ENCODE results near the gene CAMP. TPM values are rescaled to one million over a fixed set of nuclear protein-coding genes. Genes with fewer than 3 reads are reported as not detected.

Gene CAMP
- total and polyA plus RNA-seq, 7 donors: 1.1 to 1.2 TPM; not detected in 5

- Histone ChIP-seq H3K36me3 (no peaks in the 10 kb centered on the region), H3K27me3 (no peaks in the 10 kb centered on the region), H3K4me3 (no peak overlapping the region), H3K4me1 (no peaks in the 10 kb centered on the region), H3K27ac (no peak overlapping the region), H3K9me3 (no peaks in the 10 kb centered on the region)
- 58 to 76% methylated on average over 3 of the region's 3 CpGs for WGBS, 2 donors
- TF ChIP-seq, protein P1, sequence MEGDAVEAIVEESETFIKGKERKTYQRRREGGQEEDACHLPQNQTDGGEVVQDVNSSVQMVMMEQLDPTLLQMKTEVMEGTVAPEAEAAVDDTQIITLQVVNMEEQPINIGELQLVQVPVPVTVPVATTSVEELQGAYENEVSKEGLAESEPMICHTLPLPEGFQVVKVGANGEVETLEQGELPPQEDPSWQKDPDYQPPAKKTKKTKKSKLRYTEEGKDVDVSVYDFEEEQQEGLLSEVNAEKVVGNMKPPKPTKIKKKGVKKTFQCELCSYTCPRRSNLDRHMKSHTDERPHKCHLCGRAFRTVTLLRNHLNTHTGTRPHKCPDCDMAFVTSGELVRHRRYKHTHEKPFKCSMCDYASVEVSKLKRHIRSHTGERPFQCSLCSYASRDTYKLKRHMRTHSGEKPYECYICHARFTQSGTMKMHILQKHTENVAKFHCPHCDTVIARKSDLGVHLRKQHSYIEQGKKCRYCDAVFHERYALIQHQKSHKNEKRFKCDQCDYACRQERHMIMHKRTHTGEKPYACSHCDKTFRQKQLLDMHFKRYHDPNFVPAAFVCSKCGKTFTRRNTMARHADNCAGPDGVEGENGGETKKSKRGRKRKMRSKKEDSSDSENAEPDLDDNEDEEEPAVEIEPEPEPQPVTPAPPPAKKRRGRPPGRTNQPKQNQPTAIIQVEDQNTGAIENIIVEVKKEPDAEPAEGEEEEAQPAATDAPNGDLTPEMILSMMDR (IDR thresholded peaks at IDR 0.05): no peak
- no peak for TF ChIP-seq POLR2A (IDR thresholded peaks at IDR 0.05)
- no peak for TF ChIP-seq EP300 (IDR thresholded peaks at IDR 0.05)
- TF ChIP-seq POLR2AphosphoS5 (IDR thresholded peaks at IDR 0.05): no peak
- DNase-seq: no peak
- intact Hi-C loops (cut with DNase I): no loop called here
These were observed 2.3 kb downstream of the CAMP start for GRCh38 chr3:48225587-48225986.

DNA sequence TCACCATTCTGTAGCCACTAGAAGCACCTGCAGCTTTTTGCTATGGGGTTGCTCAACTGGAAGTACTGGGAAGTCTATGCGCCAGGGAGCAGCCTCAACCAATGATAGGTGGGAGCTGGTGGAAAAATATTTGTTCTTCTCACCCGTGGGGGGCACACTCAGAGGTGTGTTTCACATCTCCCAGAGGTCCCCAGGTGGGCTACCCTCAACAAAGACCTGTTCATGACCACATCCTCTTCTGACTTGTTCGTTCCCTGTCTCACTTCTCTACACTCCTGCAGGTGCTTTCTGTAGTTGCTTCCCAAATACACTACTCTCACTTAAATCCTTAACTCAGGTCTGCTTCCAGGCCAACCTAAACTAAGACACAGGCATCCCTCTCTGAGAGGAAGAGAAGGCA lies 3.6 kb downstream of the CAMP start:
- intact Hi-C loops (cut with DNase I): no loop called here
- Histone ChIP-seq H3K4me3 (no peak overlapping the region), H3K4me1 (no peaks in the 10 kb centered on the region), H3K36me3 (no peaks in the 10 kb centered on the region), H3K27me3 (no peaks in the 10 kb centered on the region), H3K27ac (no peak overlapping the region), H3K9me3 (no peaks in the 10 kb centered on the region)
- no peak for DNase-seq
- WGBS, 2 donors: 19 to 43% methylated on average over 3 of the region's 3 CpGs
- TF ChIP-seq, protein P1 (IDR thresholded peaks at IDR 0.05): no peak
- TF ChIP-seq EP300 (IDR thresholded peaks at IDR 0.05) (no peak), POLR2AphosphoS5 (IDR thresholded peaks at IDR 0.05) (no peak), POLR2A (IDR thresholded peaks at IDR 0.05) (no peak)

GRCh38 chr3:48232232-48232631 lies 8.9 kb downstream of the CAMP start:
- Histone ChIP-seq H3K27me3 (no peaks in the 10 kb centered on the region), H3K36me3 (no peaks in the 10 kb centered on the region), H3K4me3 (no peak overlapping the region), H3K27ac (peak overlapping the region in 2 of 4 donors; percentile 0 to 51), H3K9me3 (no peaks in the 10 kb centered on the region), H3K4me1 (peaks cover 0 to 8% (median 5%) of the 10 kb centered on the region in 4 donors)
- 27 to 70% methylated on average over 4 of the region's 4 CpGs for WGBS, 2 donors
- TF ChIP-seq POLR2AphosphoS5 (IDR thresholded peaks at IDR 0.05) (peak in 1 of 4 donors; percentile 52), EP300 (IDR thresholded peaks at IDR 0.05) (no peak)
- DNase-seq: no peak
- intact Hi-C loops (cut with DNase I): loop anchor here (5.0 kb wide), 1 partner anchor 205 kb away; no protein-coding TSS in a partner anchor

GRCh38 chr3:48232734-48233133 lies 9.4 kb downstream of the CAMP start:
- Histone ChIP-seq H3K36me3 (no peaks in the 10 kb centered on the region), H3K4me1 (peaks cover 0 to 8% (median 5%) of the 10 kb centered on the region in 4 donors), H3K27me3 (no peaks in the 10 kb centered on the region), H3K27ac (peak overlapping the region in 2 of 4 donors; percentile 0 to 51), H3K9me3 (no peaks in the 10 kb centered on the region), H3K4me3 (no peak overlapping the region)
- TF ChIP-seq POLR2AphosphoS5 (IDR thresholded peaks at IDR 0.05) (no peak), POLR2A (IDR thresholded peaks at IDR 0.05) (no peak), EP300 (IDR thresholded peaks at IDR 0.05) (no peak)
- TF ChIP-seq, protein P1 (IDR thresholded peaks at IDR 0.05): peak in 2 of 4 experiments; percentile 29 to 41
- WGBS, 2 donors: 39 to 50% methylated on average over 6 of the region's 6 CpGs
- peak; percentile 78 for DNase-seq
- intact Hi-C loops (cut with DNase I): loop anchor here (5.0 kb wide), 1 partner anchor 205 kb away; no protein-coding TSS in a partner anchor

DNA sequence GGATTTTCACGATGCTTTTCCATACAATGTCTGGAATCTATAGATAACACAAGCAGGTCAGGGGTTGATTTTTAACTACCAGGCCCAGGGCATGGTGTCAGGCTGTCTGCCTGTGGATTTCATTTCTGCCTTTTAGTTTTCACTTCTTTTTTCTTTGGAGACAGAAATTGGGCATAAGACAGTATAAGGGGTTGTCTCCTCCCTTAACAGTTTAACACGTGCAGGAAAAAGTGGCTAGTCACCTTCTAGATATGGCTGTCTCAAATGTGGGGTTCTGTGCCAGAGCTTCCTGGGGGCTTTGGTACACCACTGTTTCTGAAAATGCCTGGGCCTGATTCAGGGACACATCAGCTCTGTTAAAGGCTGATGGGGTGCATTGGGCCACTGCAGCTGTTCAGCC lies 10.2 kb downstream of the CAMP start:
- H3K36me3 ChIP-seq: no peaks in the 10 kb centered on the region
- H3K27me3 ChIP-seq: no peaks in the 10 kb centered on the region
- H3K9me3 ChIP-seq: no peaks in the 10 kb centered on the region
- WGBS, 2 donors: 71 to 76% methylated on average over 2 of the region's 2 CpGs
- peaks cover 0 to 8% (median 5%) of the 10 kb centered on the region in 4 donors for H3K4me1 ChIP-seq
- no peak for TF ChIP-seq EP300 (IDR thresholded peaks at IDR 0.05)
- TF ChIP-seq POLR2A (IDR thresholded peaks at IDR 0.05): no peak
- no peak for TF ChIP-seq POLR2AphosphoS5 (IDR thresholded peaks at IDR 0.05)
- TF ChIP-seq, protein P1 (IDR thresholded peaks at IDR 0.05): no peak
- no peak overlapping the region for H3K4me3 ChIP-seq
- DNase-seq: no peak
- no peak overlapping the region for H3K27ac ChIP-seq
- intact Hi-C loops (cut with DNase I): loop anchor here (5.0 kb wide), 1 partner anchor 204 kb away; no protein-coding TSS in a partner anchor

All from sigmoid colon (tissue), 7 donors.